ENCODE data around the gene HOMER3.
A peak's percentile ranks its signal among the peaks of the same experiment; 100 is the strongest.

Gene HOMER3

DNA sequence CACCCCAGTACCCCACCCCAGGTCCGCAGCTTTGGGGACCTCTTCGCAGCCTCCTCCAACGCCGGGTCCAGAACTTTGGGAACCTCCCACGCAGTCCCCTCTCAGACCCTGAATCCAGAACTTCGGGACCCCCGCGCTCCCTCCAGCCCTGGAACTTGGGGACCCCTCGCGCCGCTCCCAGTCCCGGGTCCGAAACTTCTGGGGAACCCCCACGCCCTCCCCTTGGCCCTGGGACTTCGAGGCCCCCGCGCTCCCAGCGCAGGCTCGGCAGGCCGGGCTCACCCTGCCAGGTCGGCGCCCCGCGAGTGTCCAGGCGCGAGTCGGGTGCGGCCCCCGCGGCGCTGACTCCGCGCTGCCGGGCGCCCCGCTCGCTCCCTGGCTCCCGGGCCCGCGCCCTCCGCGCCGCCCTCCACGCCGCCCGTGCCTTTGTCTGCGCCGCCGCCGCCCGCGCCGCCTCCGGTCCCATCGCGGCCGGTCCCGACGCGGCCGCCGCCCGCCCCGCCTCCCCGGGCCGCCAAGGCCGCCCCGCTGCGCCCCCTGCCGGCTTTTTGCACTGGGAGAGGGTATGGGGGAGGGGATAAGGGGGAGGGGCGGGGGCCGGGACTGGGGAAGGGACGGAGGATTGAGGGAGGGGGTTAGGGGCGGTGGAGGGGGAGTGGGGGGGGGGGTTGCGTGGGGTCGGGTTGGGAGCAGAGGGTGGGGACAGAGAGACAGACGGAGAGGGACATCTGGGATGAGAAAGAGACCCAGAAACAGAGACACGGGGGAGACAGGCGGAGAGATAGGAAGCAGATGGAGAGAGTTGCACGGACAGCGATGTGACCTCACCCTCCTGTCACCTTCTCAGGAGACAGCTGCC, at the start of gene HOMER3:
Gene HOMER3, minus strand, starts transcription at position 449 of the 859 bp plus-strand sequence. CDS start 2,235 bp downstream, outside the sequence.
- peak; percentile 40 for DNase-seq

DNA sequence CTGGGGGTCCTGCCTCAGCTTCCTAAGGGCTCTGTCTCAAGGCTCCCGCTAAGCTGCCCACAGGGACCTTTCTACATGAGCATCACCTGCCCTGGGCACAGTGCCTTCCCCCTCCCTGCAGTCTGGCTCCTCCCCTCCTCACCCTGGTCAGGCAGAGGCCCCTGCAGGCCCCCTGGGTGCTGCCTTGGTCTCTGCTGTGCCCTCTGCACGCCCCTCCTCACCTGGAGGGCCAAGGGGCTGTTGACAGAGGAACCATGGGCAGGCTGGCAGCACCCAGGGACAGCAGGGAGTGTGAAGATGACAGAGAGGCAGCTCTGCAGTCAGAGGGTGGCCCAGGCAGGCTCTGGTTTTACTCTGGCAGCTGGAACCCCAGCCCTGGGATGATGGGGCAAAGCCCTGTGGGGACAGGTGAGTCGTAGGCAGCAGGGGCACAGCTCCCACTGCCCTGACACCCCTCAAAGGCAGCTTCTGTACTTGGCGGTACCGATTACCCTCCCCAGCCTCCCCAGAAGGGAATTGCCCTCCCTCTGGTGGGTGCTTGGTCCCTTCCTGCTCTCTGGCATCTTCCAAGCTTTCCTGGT, 49.2 kb upstream of the HOMER3 start:
- no peak for DNase-seq

DNA sequence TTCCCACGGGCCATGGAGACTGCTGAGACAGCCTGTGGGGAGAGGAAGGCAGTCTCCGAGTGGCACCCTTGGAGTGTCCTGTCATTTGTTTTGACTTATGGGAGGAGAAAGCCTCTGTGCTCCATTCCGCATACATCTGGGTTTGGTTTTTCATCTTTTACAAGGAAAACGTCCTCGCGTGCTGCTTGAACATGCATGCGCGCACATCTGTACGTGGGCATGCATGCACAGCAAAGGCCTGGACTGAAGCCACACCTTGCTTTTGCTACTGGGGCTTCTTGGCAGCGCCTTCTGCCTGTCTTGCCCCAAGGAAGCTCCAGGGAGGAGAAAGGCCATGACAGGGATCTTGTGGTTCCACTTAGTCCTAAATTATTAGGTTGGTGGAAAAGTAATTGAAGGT, 48.3 kb upstream of the HOMER3 start:
- DNase-seq: no peak

DNA sequence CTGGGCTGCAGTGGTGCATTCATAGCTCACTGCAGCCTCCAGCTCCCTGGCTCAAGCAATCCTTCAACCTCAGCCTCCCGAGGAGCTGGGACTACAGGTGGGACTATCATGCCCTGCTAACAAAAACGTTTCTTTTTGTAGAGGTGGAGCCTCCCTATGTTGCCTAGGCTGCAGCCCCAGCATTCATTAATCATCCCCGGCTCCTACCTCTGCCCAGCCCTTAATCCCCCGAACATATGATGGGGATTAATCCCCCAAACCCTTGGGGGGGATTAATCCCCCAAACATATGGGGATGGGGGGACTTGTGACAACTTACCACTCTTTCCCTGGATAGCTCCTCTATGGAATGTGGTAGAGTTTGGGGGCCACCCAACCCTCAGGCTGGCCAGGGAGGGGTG, 46.4 kb upstream of the HOMER3 start:
- DNase-seq: no peak

DNA sequence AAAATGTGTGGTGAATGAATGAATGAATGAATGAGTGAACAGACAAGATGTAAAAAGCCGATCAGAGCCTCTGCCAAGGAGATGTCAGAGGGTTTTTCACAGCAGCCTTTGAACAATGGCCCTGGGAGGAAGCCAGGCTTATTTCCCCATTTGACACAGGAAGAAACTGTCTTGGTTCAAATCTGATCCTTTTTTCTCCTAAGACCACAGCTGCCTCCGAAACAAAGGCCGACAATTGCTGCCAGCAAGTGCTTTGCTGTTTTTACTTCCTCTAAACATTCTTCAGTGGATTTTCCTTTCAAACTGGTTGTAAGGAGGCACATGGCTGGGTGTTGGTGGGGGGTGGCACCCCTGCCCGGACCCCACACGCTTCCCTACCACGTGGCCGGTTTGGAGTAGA, 44.2 kb upstream of the HOMER3 start:
- no peak for DNase-seq

DNA sequence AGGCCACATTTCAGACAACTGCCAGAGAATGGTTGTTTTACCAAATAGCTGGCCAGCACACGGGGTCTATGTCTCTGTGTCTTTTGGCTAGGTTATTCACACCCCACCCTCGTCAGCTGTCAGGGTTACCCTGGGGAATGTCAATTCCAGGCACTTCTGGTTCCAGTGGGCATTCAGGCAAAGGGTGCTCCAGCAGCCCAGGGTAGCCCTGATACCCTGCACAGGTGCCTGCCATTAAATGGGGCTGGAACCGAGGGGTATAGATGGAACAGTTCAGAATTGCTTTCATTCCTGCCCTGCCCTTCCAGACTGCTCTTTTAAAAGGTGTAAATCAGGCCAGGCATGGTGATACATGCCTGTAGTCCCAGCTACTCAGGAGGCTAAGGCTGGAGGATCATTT, 43.2 kb upstream of the HOMER3 start:
- no peak for DNase-seq

DNA sequence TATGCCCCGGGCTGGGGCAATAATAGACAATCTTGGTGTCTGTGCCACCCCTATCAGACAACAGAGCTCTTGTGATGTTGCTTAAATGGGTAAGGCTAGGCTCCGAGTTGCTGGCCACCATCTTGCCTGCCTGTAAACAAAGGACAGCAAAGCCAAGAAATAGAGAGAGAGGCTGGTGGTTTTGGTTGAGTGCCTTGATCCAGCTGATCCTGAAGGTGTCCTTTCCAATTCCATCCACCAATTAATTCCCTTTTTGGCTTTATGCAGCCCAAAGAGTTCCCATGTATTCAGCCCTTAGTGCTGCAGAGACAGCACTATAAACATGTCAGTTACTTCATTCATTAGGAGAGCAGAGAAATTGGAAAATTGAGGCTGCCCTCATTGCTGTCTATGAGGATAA, 41.7 kb upstream of the HOMER3 start:
- DNase-seq: no peak

DNA sequence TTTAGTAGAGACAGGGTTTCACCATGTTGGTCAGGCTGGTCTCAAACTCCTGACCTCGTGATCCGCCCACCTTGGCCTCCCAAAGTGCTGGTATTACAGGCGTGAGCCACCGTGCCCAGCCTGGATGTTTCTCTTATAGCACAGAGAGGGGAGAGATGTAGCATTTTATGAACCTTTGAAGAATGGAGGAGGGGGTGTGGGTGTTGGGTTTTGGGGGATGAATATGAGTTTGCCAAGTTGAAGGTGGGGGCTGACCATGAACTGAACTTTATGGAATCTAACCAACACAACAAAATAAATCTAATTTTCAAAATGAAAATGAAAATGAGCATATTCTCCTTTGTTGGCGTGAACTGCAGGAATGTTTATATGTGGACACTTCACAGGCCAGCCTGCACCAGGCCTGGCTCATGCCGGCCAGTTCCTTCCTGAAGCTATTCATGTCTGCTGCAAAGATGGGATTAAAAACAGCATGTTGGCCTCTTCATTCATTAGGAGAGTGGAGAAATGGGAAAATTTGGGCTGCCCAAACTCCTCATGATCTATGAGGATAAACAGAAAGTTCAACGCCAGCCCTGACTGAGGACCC, 39.5 kb upstream of the HOMER3 start:
- DNase-seq: no peak

DNA sequence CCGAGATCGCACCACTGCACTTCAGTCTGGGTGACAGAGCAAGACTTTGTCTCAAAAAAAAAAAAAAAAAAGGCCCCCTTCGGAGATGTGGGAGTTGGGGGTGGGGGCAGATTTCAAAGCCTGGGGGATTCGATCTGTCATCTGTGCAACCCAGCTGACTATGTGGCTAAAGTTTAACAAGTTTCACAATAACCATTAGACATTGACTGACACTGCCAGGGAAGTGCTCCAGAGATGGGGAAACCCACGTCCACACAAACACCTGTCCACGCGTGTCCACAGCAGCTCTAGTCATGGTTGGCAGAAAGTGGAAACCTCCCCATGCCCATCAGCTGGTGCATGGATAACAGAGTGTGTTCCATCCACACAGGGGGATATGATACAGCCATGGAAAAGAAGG, 37.6 kb upstream of the HOMER3 start:
- DNase-seq: no peak

DNA sequence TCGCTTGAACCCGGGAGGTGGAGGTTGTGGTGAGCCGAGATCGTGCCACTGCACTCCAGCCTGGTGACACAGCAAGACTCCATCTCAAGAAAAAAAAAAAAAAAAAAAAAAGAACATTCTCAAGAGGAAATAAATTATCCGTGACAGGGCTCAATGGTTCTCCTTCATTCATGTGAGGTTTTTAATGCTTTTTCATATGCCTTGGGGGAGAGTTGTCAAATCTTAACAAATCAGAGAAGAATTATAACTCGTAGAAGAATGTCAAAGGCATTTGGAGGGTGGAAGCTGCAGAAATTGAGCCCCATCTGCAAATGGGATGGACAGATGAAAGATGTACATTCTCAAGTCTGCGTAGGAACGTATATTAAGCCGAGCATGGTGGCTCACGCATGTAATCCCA, 34.9 kb upstream of the HOMER3 start:
- DNase-seq: no peak

DNA sequence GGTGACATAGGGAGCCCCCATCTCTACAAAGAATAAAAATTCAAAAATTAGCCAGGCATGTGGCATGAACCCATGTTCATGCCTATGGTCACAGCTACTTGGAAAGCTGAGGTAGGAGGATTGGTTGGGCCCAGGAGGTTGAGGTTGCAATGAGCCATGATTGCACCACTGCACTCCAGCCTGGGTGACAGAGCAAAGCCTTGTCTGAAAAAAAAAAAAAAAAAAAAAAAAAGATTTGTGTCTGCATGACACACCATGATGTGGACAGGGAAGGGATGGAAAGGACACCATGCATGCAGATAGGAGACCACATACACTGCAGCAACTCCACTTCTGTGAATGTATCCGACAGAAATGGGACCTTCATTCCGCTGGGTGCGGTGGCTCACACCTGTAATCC, 34.0 kb upstream of the HOMER3 start:
- DNase-seq: no peak

DNA sequence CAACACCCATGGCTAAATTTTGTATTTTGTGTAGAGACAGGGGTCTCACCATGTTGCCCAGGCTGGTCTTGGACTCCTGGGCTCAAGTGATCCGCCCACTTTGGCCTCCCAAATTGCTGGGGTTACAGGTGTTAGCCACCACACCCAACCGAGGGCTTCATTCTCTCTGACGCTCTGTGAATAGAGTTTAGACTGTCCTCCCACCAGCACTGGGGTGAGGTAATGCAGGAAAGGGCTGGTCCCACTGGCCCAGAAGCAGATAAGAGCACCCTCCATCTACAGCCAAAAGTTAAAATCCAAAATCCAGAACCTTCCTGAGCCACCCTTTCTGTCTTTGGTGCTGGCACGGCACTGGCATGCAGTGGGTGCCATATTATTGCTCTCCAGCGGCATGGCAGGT, 31.8 kb upstream of the HOMER3 start:
- no peak for DNase-seq

DNA sequence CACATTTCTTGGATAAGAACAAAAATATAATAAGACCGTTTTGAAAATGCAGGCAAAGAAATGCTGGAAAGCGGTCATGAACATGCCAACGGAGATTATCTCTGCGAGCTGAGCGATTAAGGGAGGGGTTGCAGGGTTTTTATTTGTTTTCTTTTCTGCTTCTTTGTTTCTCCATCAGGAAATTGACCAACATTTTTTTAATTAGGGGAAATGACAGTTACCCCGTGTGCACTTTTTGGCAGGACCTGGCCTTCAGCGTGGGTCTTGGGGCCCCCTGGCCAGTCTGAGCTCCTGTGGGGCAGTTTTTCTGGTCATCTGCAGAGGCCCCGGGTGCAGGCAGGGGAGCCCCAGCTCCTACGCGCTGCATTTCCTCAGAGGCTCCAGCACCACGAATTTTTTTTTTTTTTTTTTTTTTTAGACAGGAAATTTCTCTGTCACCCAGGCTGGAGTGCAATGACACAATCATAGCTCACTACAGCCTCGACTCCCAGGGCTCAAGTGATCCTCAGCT, 31.3 kb upstream of the HOMER3 start:
- no peak for DNase-seq

DNA sequence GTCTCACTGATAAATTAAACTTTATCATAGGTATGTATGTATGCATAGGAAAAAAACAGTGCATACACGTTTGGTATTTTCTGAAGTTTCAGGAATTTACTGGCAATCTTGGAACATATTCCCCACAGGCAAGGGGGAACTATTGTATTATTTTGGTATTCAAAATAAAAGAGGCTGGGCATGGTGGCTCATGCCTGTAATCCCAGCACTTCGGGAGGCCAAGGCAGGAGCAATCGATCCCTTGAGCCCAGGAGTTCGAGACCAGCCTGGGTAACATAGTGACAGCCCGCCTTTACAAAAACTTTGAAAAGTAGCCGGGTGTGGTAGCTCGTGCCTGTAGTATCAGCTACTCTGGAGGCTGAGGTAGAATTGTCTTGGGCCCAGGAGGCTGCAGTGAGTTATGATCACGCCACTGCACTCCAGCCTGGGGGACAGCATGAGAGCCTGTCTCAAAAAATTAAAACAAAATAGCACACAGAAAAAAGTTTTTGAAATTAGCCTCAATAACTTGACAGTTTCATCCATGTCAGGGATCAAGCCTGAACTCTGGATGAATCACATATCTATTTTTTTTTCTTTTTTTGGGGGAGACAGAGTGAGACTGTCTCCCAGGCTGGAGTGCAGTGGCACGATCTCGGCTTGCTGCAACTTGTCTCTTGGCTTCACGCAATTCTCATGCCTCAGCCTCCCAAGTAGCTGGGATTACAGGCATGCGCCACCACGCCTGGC, 29.1 kb upstream of the HOMER3 start:
- DNase-seq: no peak

DNA sequence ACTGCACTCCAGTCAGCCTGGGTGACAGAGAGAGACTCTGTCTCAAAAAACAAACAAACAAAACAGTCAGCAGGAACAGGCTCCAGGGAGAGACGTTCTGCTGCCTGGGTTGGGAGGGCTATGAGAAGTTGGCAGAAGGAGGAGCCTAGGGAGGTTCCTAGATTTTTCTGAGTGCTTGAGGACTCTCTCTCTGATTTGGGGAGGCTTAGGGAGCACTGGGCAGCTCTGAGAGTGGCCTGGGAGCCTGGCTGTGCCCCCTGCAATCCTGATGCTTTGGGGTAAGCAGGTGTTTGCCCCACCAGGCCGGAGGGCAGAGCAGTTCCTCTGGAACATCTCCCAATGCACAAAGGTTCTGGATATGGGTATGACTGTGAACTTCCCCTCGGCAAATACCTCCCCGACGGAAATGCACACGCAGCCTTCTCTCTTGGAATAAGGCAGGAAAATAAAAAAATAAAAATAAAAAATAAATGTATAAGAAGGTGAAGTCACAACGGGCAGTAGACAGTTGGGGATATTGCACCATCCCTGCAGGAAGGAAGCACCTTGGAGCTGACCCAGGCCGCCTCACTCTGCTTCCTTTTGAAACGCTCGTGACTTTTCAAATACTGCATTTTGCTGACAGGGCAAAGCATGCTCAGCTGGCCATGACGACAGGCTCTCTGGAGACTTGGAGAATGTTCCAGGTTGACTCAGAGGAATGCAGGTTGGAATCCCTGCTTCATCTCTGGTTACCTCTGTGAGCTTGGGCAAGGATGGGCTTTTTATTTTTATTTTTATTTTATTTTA, 26.5 kb upstream of the HOMER3 start:
- no peak for DNase-seq

DNA sequence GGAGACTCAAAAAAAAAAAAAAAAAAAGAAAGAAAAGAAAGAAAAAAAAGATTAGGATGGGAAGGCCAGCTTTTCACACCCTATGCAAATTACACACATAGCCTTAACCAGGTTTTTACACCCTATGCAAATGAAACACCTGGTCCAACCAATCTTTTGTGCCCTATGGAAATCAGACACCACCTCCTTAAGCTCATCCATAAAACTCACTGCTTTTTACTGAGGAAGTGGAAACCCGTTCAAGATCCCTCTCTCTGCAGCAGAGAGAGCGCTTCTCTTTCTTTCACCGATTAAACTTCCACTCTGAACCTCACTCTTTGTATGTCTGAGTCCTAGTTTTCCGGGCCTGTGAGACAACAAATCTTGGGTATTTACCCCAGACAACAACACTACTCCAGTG, 25.3 kb upstream of the HOMER3 start:
- DNase-seq: no peak

DNA sequence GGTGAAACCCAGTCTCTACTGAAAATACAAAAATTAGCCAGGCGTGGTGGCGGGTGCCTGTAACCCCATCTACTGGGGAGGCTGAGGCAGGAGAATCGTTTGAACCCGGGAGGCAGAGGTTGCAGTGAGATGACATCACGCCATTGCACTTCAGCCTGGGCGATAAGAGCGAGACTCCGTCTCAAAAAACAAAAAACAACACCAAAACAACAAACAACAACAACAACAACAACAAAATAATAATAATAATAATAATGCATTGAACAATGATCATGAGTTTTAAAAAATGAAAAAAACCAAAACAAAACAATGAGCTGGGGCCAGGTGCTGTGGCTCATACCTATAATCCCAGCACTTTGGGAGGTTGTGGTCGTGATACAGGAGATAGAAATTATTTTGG, 23.1 kb upstream of the HOMER3 start:
- no peak for DNase-seq

DNA sequence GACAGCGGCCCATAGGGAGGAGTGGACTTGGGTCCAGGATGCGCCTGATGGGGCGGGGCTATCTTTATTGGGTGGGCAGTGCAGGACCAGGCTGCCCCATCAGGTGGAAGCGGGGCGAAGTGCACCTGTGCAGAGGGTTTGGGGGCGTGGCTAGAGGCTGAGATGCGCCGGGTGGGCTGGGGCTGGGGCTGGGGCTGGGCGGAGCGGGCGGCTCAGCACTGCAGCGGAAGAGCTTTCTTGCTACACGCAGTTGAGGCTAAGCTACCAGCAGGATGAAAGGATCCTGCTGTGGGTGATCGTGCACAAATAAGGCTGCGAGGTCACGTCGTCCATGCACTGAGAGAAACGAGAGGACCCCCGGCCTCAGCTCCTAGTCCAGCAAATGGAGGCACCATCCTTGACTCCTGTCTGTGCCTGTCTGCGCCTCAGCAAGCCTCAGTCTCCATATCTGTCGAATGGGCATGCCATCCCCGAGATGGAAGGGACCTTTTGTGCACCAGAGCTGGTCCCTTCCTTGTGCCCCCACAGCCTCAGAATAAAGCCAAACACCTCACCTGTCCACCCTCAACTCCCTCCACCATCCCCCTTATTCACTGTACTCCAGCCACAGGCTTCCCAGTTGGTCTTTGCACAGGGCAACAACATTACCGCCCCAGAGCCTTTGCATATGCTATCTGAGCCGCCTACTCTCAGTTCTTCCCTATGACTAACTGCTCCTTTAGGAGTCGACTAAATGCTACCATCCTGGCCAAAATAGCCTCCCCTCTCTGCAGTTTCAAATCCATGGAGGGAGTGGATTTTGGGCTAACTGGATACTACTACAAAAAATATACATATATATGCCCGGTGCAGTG, 21.0 kb upstream of the HOMER3 start:
- DNase-seq: no peak

DNA sequence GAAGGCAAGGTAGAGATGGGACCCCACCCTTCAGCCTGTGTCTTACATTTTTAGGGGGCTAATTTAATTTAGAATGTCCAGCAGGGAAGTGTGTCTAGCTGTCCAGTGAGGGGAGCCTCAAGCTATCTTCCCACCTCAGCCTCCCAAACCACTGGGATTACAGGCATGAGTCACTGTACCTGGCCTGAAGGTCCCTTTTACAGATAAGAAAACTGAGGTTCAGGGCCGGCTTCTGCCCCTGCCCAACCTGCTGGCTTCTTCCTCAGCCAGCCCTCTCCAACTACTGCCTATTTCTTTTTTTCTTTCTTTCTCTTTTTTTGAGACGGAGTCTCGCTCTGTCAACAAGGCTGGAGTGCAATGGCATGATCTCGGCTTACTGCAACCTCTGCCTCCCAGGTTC, 19.4 kb upstream of the HOMER3 start:
- no peak for DNase-seq

DNA sequence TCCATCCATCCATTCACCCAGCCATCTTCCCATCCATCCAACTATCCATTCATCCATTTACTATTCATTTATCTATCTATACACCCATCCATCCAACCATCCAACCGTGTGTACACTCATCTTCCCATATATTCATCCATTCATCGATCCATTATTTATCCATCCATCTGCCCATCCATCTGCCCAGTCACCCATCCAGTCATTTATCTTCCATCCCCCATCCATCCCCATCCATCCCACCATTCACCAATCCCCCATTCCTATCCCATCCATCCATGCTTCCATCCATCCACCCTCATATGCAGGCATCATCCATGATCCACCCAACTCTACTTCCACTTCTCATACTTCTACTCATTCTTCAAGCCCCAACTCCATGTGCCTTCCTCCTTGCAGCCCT, 14.0 kb upstream of the HOMER3 start:
- DNase-seq: no peak

DNA sequence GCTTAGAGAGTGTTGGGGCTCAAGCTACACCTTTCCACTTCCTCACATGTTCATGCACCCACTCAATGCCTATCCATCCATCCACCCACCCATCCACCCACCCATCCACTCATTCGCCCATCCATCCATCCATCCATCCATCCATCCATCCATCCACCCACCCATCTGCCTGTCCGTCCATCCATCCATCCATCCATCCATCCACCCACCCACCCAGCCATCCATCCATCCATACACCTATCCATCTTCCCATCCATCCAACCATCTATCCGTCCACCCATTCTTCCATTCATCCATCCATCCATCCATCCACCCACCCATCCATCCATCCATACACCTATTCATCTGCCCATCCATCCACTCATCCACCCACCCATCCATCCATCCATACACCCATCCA, 13.1 kb upstream of the HOMER3 start:
- DNase-seq: no peak

Data from NCI-H1694 (cell line).